ENCODE results near the gene ZNF385C.

DNA sequence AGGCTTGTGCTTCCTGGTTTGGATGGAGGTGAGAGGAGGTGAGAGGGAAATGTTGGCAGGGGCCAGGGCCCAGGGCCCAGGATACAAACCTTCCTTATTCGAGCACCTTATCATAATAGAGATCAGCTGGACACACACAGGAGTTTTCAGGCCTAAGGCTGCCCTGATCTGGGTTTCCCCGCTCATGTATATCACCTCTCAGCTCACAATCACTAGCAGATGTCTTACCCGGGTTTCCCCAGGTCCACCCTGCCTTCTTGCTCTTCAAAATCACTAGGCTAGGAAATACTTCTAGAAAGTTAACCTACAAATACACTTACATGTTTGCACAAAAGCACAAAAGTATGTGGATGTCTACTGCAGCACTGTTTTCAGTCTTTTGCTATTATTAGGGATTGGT lies 28.6 kb upstream of the ZNF385C start:
- TF ChIP-seq TAF1 (IDR thresholded peaks at IDR 0.05; ENCODE audit: low read depth, low read length) (no peak), SPI1 (IDR thresholded peaks at IDR 0.05; ENCODE audit: low read depth, low read length) (no peak), POLR2A (IDR thresholded peaks at IDR 0.05; ENCODE audit: low read depth, low read length) (no peak), POLR2AphosphoS5 (IDR thresholded peaks at IDR 0.05; ENCODE audit: low read depth, low read length) (no peak), POU2F2 (IDR thresholded peaks at IDR 0.05; ENCODE audit: low read depth, low read length) (no peak), PAX5 (IDR thresholded peaks at IDR 0.05; ENCODE audit: insufficient read depth, low read length, severe bottlenecking) (no peak)

Data from GM12891 (cell line).